OCI-LY3 (cell line): ENCODE data around the gene BICC1.

Experiments
- H2AFZ ChIP-seq: fragments of 200-600, 300-600 bp; shearing (Covaris generic); 2 replicates; pipeline ENCODE4 v1.6.0; 2014; ENCODE audit warnings: antibody characterized with exemption, low read depth, low read length
- H3K27ac ChIP-seq: fragments of 200-600, 300-600 bp; sonication (generic); 2 replicates; pipeline ENCODE4 v1.5.1; 2014; ENCODE audit warnings: mild to moderate bottlenecking, low read length, moderate library complexity, mixed read lengths
- H3K27me3 ChIP-seq: fragments of 200-600, 300-600 bp; sonication (generic); 2 replicates; pipeline ENCODE4 v1.6.1; 2014; ENCODE audit warnings: low read depth, low read length, mixed read lengths
- H3K36me3 ChIP-seq: fragments of 200-600, 300-600 bp; sonication (generic); replicated peaks from 2 replicates; pipeline ENCODE3; 2014; ENCODE audit warnings: low read depth, low read length, mixed read lengths
- H3K4me1 ChIP-seq: fragments of 300-600, 200-600 bp; sonication (generic); 2 replicates; pipeline ENCODE4 v1.6.1; 2014; ENCODE audit warnings: low read length, mixed read lengths
- H3K4me2 ChIP-seq: fragments of 200-600, 300-600 bp; sonication (generic); 2 replicates; pipeline ENCODE4 v1.6.1; 2014; ENCODE audit warnings: low read length, mixed read lengths
- H3K4me3 ChIP-seq: fragments of 300-600, 200-600 bp; sonication (generic); 2 replicates; pipeline ENCODE4 v1.5.1; 2014; ENCODE audit warnings: antibody characterized with exemption, mild to moderate bottlenecking, low read length, moderate library complexity
- H3K79me2 ChIP-seq: fragments of 300-600, 200-600 bp; shearing (Covaris generic); 2 replicates; pipeline ENCODE4 v1.6.1; 2014; ENCODE audit warnings: mild to moderate bottlenecking, low read length, mixed read lengths
- H3K9ac ChIP-seq: fragments of 300-600, 200-600 bp; shearing (Covaris generic); 2 replicates; pipeline ENCODE4 v1.6.0; 2014; ENCODE audit warnings: mild to moderate bottlenecking, low read length, moderate library complexity
- H3K9me3 ChIP-seq: fragments of 200-600, 300-600 bp; shearing (Covaris generic); 2 replicates; pipeline ENCODE4 v1.6.1; 2014; ENCODE audit warnings: low read length, mixed read lengths; ENCODE audit not compliant: insufficient read depth
- H4K20me1 ChIP-seq: fragments of 200-600, 300-600 bp; sonication (generic); 2 replicates; pipeline ENCODE4 v1.6.1; 2016; ENCODE audit warnings: low read length, mixed read lengths; ENCODE audit not compliant: insufficient read depth
- CTCF ChIP-seq: fragments of 200-600, 300-600 bp; sonication (generic); IDR thresholded peaks from 2 replicates; pipeline ENCODE4 v1.5.1; 2014; ENCODE audit warnings: antibody characterized with exemption, low read length, low read depth
- EZH2phosphoT487 ChIP-seq: fragments of 200-600 bp; shearing (Covaris generic); IDR thresholded peaks from 2 replicates; pipeline ENCODE4 v1.6.1; 2018; ENCODE audit warnings: antibody characterized with exemption, mixed run types, low read depth

Gene BICC1

GRCh38 chr10:58779594-58779993 is 266.9 kb downstream of the BICC1 start:
- no peaks in the 10 kb centered on the region for H3K79me2 ChIP-seq
- H3K4me2 ChIP-seq, result no peak overlapping the region
- H3K9ac ChIP-seq, result no peak overlapping the region
- no peaks in the 10 kb centered on the region for H3K27me3 ChIP-seq
- H3K27ac ChIP-seq, result no peak overlapping the region
- no peaks in the 10 kb centered on the region for H3K36me3 ChIP-seq
- H3K4me1 ChIP-seq, result no peaks in the 10 kb centered on the region
- H3K4me3 ChIP-seq, result no peak overlapping the region
- H4K20me1 ChIP-seq, result no peaks in the 10 kb centered on the region
- H2AFZ ChIP-seq, result no peak overlapping the region
- H3K9me3 ChIP-seq, result no peaks in the 10 kb centered on the region
- TF ChIP-seq CTCF (no peak), EZH2phosphoT487 (no peak)

GRCh38 chr10:58780476-58780875 is 267.8 kb downstream of the BICC1 start:
- Histone ChIP-seq H3K27ac (no peak overlapping the region), H3K79me2 (no peaks in the 10 kb centered on the region), H3K4me3 (no peak overlapping the region), H3K4me1 (no peaks in the 10 kb centered on the region), H3K27me3 (no peaks in the 10 kb centered on the region), H2AFZ (no peak overlapping the region), H3K9ac (no peak overlapping the region), H3K9me3 (no peaks in the 10 kb centered on the region), H4K20me1 (no peaks in the 10 kb centered on the region), H3K36me3 (no peaks in the 10 kb centered on the region), H3K4me2 (no peak overlapping the region)
- no peak for TF ChIP-seq CTCF
- TF ChIP-seq EZH2phosphoT487, result no peak

- H3K27me3 ChIP-seq, result no peaks in the 10 kb centered on the region
- H3K27ac ChIP-seq, result no peak overlapping the region
- no peak for TF ChIP-seq EZH2phosphoT487
- peak; percentile 58 for TF ChIP-seq CTCF
- no peak overlapping the region for H2AFZ ChIP-seq
- H3K4me3 ChIP-seq, result no peak overlapping the region
- no peak overlapping the region for H3K9ac ChIP-seq
- no peaks in the 10 kb centered on the region for H4K20me1 ChIP-seq
- no peaks in the 10 kb centered on the region for H3K9me3 ChIP-seq
- no peak overlapping the region for H3K4me2 ChIP-seq
- no peaks in the 10 kb centered on the region for H3K4me1 ChIP-seq
- H3K79me2 ChIP-seq, result no peaks in the 10 kb centered on the region
- no peaks in the 10 kb centered on the region for H3K36me3 ChIP-seq
These were observed 269.3 kb downstream of the BICC1 start for GRCh38 chr10:58781873-58782488.

GRCh38 chr10:58782876-58783851 is 270.5 kb downstream of the BICC1 start:
- TF ChIP-seq CTCF, result no peak
- H3K4me1 ChIP-seq, result no peaks in the 10 kb centered on the region
- no peaks in the 10 kb centered on the region for H3K9me3 ChIP-seq
- no peaks in the 10 kb centered on the region for H3K79me2 ChIP-seq
- H3K36me3 ChIP-seq, result no peaks in the 10 kb centered on the region
- no peak overlapping the region for H3K4me2 ChIP-seq
- no peak overlapping the region for H3K4me3 ChIP-seq
- H3K9ac ChIP-seq, result no peak overlapping the region
- no peaks in the 10 kb centered on the region for H4K20me1 ChIP-seq
- H3K27me3 ChIP-seq, result no peaks in the 10 kb centered on the region
- H2AFZ ChIP-seq, result no peak overlapping the region
- no peak overlapping the region for H3K27ac ChIP-seq
